GM18511 (cell line): Measurements from ENCODE around the gene GVQW3.

Experiments used
- ATAC-seq: cut with Tn5 transposase; IDR thresholded peaks from one replicate; pipeline ENCODE4 v1.9.1; 2021; ENCODE audit warnings: mild to moderate bottlenecking, moderate library complexity; ENCODE audit not compliant: unreplicated experiment

Gene GVQW3

GRCh38 chr11:76380977-76381719, at the start of gene GVQW3, which contains the start of gene THAP12:
GVQW3 (plus strand) TSS chr11:76381323; CDS start chr11:76381829, 506 bp downstream.
THAP12 (minus strand) TSS chr11:76381132; CDS start chr11:76380836, 296 bp downstream.
- peak; percentile 76 for ATAC-seq

GRCh38 chr11:76334826-76335389, 46.2 kb upstream of the GVQW3 start:
- ATAC-seq = no peak

GRCh38 chr11:76335842-76336241, 45.3 kb upstream of the GVQW3 start:
- no peak for ATAC-seq

DNA sequence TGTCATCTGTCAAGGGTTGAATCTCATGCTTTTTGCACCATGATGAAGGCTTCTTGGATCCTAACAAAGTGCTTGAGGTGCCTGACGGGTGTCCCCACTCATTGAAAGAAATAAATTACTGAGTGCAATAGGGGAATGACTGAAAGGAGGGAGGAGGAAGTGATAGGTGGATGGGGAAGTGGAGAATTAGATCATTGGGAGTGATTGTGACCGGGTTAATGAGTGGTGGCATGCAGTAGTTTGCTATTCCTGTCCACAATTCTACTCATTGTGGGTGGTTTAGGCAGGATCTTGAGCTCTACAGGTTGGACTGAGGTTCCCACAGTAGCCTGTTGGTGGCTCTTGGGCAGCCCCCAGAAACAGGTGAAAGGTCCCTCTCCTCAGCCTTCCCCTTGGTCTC, 44.5 kb upstream of the GVQW3 start:
- no peak for ATAC-seq

- ATAC-seq = no peak
These were observed 43.7 kb upstream of the GVQW3 start for GRCh38 chr11:76337469-76337868.

GRCh38 chr11:76337923-76338322, 43.2 kb upstream of the GVQW3 start:
- no peak for ATAC-seq

GRCh38 chr11:76339221-76339620, 41.9 kb upstream of the GVQW3 start:
- no peak for ATAC-seq

GRCh38 chr11:76347466-76347865, 33.7 kb upstream of the GVQW3 start:
- no peak for ATAC-seq

GRCh38 chr11:76348348-76348747, 32.8 kb upstream of the GVQW3 start:
- ATAC-seq = no peak

DNA sequence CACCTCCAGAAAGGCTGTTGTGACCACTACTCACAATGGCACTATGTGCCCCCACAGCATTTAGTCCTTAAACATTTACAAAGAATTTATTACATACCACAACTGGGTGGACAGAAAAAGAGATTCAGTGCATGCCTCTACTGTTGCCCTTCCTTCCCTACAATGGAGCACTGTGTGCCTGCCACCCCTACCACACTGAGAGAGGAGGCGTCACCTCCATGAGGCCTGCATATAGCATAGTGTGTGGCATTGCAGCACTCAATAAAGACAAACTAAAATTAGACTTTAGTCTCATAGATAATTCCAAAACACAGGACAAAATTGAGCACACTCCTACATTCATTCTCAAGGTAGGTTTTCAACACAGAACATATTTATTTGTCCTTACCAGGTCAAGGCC, 26.0 kb upstream of the GVQW3 start:
- ATAC-seq = no peak

GRCh38 chr11:76361374-76361773, 19.7 kb upstream of the GVQW3 start:
- no peak for ATAC-seq

GRCh38 chr11:76361776-76362175, 19.3 kb upstream of the GVQW3 start:
- no peak for ATAC-seq

- ATAC-seq = no peak
These were observed 18.4 kb upstream of the GVQW3 start for GRCh38 chr11:76362716-76363115.

DNA sequence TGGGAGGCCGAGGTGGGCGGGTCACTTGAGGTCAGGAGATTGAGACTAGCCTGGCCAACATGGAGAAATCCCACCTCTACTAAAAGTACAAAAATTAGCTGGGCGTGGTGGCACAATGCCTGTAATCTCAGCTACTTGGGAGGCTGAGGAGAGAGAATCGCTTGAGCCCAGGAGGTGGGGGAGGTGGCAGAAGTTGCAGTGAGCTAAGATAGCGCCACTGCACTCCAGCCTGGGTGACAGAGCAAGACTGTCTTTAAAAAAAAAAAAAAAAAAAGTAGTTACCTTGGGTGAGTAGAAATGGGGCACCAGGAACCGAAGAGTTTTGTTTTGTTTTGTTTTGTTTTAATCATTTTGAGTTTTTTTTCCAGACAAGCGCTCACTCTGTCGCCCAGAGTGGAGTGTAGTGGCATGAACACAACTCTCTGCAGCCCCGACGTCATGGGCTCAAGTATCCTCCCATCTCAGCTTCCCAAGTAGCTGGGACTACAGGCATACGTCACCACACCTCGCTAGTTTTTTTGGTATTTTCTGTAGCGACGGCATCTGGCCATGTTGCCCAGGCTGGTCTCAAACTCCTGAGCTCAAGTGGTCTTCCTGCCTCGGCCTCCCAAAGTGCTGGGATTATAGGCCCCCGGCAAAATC, 16.0 kb upstream of the GVQW3 start:
- no peak for ATAC-seq

GRCh38 chr11:76368490-76368889, 12.6 kb upstream of the GVQW3 start:
- no peak for ATAC-seq

DNA sequence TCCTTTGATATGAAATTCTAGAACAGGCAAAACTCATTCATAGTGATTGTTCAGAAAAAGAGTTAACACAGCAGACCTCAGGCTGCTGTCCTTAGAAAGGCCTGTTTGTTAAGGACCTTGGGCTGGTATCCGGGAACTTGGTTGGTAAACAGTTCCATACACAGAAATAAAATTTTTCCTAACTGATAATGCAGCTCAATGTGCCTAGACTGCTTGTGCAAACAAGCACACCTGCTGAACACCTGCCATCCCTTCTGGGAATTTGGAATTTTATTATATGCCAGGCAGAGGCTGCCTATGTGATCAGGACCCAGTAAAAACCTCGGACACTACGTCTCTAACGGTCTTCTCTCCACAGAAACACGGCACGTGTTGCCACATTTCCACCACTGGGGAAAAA, 11.7 kb upstream of the GVQW3 start:
- ATAC-seq = no peak

DNA sequence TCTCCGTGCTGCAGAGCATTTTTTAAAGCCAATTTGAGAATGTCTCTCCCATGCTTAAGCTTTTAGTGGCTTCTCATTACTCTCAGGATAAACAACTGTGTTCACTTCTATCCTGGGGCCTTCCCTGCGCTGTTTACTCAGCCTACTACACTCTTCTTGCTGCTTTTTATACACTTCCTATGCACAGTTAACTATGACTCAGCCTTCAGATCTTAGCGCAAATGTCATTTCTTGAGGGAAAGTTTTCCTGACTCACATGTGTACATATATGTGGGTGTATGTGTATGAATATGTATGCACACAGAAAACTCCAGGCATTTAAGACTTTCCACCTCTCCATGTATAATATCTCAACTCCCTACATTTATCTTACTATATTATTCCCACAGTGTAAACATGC, 10.0 kb upstream of the GVQW3 start:
- ATAC-seq = no peak

DNA sequence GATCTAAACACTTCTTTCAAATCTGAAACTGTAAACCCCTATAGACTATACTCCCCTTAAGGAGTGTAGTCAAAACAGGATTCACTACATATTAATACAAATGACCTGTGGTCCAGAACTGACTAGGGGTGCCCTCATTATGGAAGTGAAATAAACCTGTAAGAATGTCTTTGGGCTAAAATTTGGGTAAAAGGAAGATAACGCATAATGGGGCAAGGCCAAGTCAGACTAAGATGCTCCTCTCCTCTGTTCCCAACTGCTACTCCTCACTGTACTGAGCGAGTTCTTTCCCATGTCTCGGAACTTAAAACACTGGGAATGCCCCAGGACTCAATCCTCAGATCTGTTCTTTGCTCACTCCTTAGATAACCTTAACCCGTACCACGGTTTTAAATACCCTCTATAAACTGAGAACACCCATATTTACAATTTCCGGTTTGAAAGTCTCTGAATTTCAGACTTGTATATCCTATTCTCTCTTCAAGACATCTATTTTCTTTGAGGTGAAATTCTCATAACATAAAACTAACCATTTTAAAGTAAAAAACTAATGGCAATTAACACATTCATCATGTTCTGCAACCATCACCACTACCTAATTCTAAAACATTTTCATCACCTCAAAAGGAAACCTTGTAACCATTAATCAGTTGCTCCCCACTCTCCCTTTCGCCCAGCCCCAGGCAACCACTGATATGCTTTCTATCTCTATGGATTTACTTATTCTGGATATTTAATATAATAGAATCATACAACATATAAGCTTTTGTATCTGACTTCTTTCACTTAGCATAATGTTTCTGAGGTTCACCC, 4.2 kb upstream of the GVQW3 start:
- ATAC-seq = peak; percentile 34

GRCh38 chr11:76379807-76380158, 1.3 kb upstream of the GVQW3 start:
- ATAC-seq = no peak

DNA sequence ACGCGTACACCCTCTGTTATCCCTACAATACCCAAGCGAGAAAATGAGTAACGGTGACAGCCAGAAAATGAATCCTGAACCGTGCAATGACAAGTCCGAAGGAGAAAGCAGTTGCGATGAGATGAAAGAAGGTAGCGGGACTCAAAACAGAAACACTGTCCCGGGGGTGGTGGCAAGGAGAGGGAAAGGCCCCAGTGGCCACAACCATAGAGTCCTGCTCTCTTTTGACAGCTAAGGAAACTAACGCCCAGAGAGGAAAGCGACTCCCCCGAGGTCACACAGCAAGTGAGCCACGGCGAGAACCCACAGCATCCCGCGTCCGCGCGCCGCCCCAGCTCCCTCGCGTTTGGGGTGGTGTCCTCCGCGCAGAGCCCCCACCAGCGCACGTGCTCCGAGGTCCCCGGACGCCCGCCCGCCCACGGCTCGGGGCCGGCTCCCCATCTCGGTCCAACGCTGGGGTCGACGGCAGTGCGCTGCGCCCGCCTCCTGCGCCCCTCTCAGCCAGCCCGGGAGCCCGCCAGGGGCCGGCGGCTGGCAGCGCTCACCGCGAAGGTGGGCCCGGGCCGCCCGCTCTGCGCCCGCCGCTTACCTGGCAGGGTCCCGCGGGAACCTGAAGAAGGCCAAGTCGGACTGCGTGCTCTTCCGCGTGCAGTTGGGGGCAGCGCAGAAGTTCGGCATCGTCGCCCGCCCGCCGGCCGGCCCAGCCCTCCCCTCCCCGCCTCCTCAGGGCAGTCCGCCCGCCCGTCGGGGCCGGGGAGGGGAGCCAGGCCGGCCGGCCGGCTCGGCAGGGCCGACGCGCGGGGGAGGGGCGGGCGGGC, 755 bp upstream of the GVQW3 start:
- peak; percentile 15 for ATAC-seq

- no peak for ATAC-seq
These were observed 1.1 kb downstream of the GVQW3 start for GRCh38 chr11:76382209-76382608.
